Heart left ventricle (tissue), 16 donors: ENCODE data around the gene VWA5A. TPM values are rescaled to one million over a fixed set of nuclear protein-coding genes. Genes with fewer than 3 reads are reported as not detected.

Experiments
- ATAC-seq, 4 donors: fragments of 200-7000 bp; cut with Tn5 transposase; one replicate each; pipeline ENCODE4 v1.9.1; 2020 to 2022; ENCODE audit warnings: moderate library complexity in 4 of 4, mild to moderate bottlenecking in 3 of 4, moderate number of reproducible peaks in 1 of 4
- DNase-seq, 5 donors: peaks; one replicate each; pipeline ENCODE4 v3.0.0-alpha.2; 2020
- H3K27ac ChIP-seq, 12 donors: fragments of 200-600 bp; sonication (generic) in 4 of 12; one replicate each; pipeline versions ENCODE4 v1.5.0 to v1.8.0; 2016 to 2022; ENCODE audit warnings: mild to moderate bottlenecking in 2 of 12
- H3K27me3 ChIP-seq, 9 donors: fragments of 200-600 bp; sonication (generic) in 2 of 9; one replicate each; pipeline versions ENCODE4 v1.5.1 to v1.8.0; 2016 to 2022; ENCODE audit warnings: mild to moderate bottlenecking in 3 of 9
- H3K36me3 ChIP-seq, 9 donors: fragments of 200-600 bp; sonication (generic) in 2 of 9; one replicate each; pipeline versions ENCODE4 v1.5.0 to v1.8.0; 2018 to 2022; ENCODE audit warnings: mild to moderate bottlenecking in 2 of 9
- H3K4me1 ChIP-seq, 12 donors: fragments of 200-600 bp; sonication (generic) in 4 of 12; one replicate each; pipeline versions ENCODE4 v1.5.0 to v1.8.0; 2016 to 2022; ENCODE audit warnings: mild to moderate bottlenecking in 3 of 12
- H3K4me3 ChIP-seq, 12 donors: fragments of 200-600 bp; sonication (generic) in 4 of 12; one replicate each; pipeline versions ENCODE4 v1.5.0 to v1.8.0; 2017 to 2022; ENCODE audit warnings: mild to moderate bottlenecking in 9 of 12, moderate library complexity in 4 of 12
- H3K9me3 ChIP-seq, 12 donors: fragments of 200-600 bp; sonication (generic) in 4 of 12; one replicate each; pipeline versions ENCODE4 v1.5.0 to v1.8.0; 2016 to 2022; ENCODE audit warnings: mild to moderate bottlenecking in 1 of 12
- POLR2A ChIP-seq, 2 donors: fragments of 450-650 bp; IDR thresholded peaks; one replicate each; pipeline ENCODE4 v1.6.1; 2017; ENCODE audit warnings: antibody characterized with exemption in 2 of 2, mild to moderate bottlenecking in 2 of 2, moderate library complexity in 2 of 2
- WGBS, 4 donors: extraction: QIAGEN DNeasy Blood & Tissue Kit in 2 of 4; methylation state at CpG; one replicate each; pipeline versions ENCODE4 v1.1.5 to v1.1.7; 2013 to 2018; 5-methylcytosine and 5-hydroxymethylcytosine counted together
- intact Hi-C, 10 donors: fragments of 100-400 bp; cut with DNase I; formaldehyde crosslinking; loops; one replicate each; pipeline versions ENCODE4 v1.11.1 to v1.14.2; 2022
- polyA plus RNA-seq, 2 donors: library from polyadenylated mRNA; stranded (reverse); fragments of 200-250 nt; gene quantifications; one replicate each; pipeline ENCODE4 v1.2.3, GENCODE V29; 2013
- total RNA-seq, 9 donors: library from RNA; depleted of rRNA in 2 of 9; stranded (reverse); fragments of >200 nt in 2 of 9; fragmentation: NEBNext Ultra II Directional in 3 of 9; extraction: Animal tissue kit (Norgen Biotek cat#: 25700) in 3 of 9; gene quantifications; one replicate each; pipeline versions ENCODE4 v1.1.0 to v1.2.4, GENCODE V29; 2016 to 2023
- TF ChIP-seq, protein P1 (sequence below), 12 donors: fragments of 200-600 bp; sonication (generic) in 4 of 12; IDR thresholded peaks; one replicate each; pipeline versions ENCODE4 v1.5.0 to v1.8.0; 2018 to 2022; ENCODE audit warnings: antibody characterized with exemption in 12 of 12, mild to moderate bottlenecking in 5 of 12
- donor health status: ischemic (EF 13 %, LVEDD 7.1; RV severe dilation, severe dysfunction).
- donor health status: healthy with polysubstance abuse.
- donor health status: DM: no; HTN: yes; CAD: no.
- donor health status: DM: no; HTN: no; CAD: no.
- donor health status: ischemic (EF 25% LVEDD 6.9; RV normal size, moderate dysfunction).
- donor health status: ischemic (EF 25% LVEDD 5.7; RV mildly dilated, moderate dysfunction).
- donor health status: healthy.
- donor health status: DM: yes; HTN: yes; CAD: no.
- donor health status: ischemic (EF 35%, LVEDD 5.7; RV mildly dilated, moderate dysfunction).
- donor health status: nonischemic (EF 11% LVEDD 7.7; RV severe dilation, severe dysfunction).
- donor health status: DM: yes; HTN: yes; CAD: no.
- donor health status: PGD.
- donor health status: ischemic (EF 29% LVEDD 5.4; RV normal size, mild dysfunction).
- donor health status: nonischemic (EF 23%, LVEDD 6.1; RV moderate dilation, normal function).

The VWA5A gene
- total and polyA plus RNA-seq, 11 donors: 1.2 to 13.7 (median 2.8) TPM

DNA sequence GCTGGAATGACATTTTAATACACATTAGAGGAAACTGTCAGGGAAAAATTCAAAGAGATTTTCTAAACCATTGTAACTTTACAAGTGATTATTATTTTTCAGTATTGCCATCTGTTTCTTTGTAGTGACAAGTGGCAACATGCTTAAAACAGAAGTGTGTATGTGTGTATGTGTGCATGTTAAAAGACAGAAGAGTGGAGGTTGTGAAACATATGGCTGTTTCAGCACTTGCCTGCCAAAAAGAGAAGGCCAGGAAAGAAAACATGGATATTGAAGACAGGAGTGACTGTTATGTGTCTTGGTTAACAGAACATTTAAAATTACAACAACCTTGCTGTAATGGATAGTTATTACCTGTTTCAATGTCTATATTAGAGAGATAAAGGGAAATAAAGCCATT is 24.3 kb upstream of the VWA5A start:
- Histone ChIP-seq H3K9me3 (no peaks in the 10 kb centered on the region), H3K27me3 (peaks cover 0 to 18% (median 0%) of the 10 kb centered on the region in 9 donors), H3K4me3 (no peak overlapping the region), H3K4me1 (no peaks in the 10 kb centered on the region), H3K36me3 (no peaks in the 10 kb centered on the region), H3K27ac (no peak overlapping the region)
- DNase-seq (no peak), ATAC-seq (no peak)
- TF ChIP-seq, protein P1, sequence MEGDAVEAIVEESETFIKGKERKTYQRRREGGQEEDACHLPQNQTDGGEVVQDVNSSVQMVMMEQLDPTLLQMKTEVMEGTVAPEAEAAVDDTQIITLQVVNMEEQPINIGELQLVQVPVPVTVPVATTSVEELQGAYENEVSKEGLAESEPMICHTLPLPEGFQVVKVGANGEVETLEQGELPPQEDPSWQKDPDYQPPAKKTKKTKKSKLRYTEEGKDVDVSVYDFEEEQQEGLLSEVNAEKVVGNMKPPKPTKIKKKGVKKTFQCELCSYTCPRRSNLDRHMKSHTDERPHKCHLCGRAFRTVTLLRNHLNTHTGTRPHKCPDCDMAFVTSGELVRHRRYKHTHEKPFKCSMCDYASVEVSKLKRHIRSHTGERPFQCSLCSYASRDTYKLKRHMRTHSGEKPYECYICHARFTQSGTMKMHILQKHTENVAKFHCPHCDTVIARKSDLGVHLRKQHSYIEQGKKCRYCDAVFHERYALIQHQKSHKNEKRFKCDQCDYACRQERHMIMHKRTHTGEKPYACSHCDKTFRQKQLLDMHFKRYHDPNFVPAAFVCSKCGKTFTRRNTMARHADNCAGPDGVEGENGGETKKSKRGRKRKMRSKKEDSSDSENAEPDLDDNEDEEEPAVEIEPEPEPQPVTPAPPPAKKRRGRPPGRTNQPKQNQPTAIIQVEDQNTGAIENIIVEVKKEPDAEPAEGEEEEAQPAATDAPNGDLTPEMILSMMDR (IDR thresholded peaks at IDR 0.05): no peak
- TF ChIP-seq POLR2A (IDR thresholded peaks at IDR 0.05): no peak
- intact Hi-C loops: no loop called here

DNA sequence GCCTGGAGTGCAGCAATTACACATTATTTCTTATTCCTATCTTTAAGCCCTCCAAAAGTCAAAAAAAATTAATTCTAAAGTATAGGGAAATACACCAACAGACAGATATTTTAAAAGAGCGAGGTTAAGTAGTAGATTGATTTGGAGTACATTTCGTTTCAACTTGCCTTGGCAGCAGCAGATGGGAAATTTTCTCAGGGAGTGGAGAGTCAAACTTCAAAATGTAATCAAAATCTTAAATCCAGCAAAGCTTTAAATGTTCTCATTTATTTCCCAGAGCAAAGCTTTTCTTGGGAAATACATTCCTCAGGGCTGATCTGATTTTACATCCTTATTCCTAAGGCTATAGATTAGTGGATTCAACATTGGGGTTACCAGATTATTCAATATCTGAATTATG is 21.9 kb upstream of the VWA5A start:
- intact Hi-C loops: no loop called here
- 88 to 93% (median 91%) methylated on average over 2 of the region's 2 CpGs for WGBS, 4 donors

DNA sequence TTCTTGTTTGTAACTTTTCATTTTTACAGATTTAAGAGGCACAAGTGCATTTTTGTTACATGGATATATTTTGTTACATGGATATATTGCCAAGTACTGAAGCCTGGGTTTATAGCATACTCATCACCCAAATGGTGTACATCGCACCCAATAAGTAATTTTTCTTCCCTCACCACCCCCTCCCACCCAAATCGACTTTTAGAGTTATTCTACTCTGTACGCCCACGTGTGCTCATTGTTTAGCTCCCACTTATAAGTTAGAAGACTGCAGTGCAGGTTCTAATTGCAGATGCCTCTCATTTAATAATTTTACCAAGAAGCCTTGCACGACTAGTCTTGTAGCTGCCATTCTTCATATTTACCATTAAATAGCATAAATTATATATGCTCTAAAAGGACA is 20.5 kb upstream of the VWA5A start:
- no peaks in the 10 kb centered on the region for H3K4me1 ChIP-seq
- 70 to 78% (median 73%) methylated on average over 5 of the region's 5 CpGs for WGBS, 4 donors
- no peak overlapping the region for H3K4me3 ChIP-seq
- H3K9me3 ChIP-seq: no peaks in the 10 kb centered on the region
- no peak for ATAC-seq
- DNase-seq: no peak
- H3K27me3 ChIP-seq: peaks cover 0 to 12% (median 0%) of the 10 kb centered on the region in 9 donors
- TF ChIP-seq, protein P1 (IDR thresholded peaks at IDR 0.05): no peak
- no peak for TF ChIP-seq POLR2A (IDR thresholded peaks at IDR 0.05)
- intact Hi-C loops: no loop called here
- H3K27ac ChIP-seq: no peak overlapping the region
- no peaks in the 10 kb centered on the region for H3K36me3 ChIP-seq

More for the DNA sequence above, 21.9 kb upstream of the VWA5A start:
- Histone ChIP-seq H3K9me3 (no peaks in the 10 kb centered on the region), H3K27ac (no peak overlapping the region), H3K36me3 (no peaks in the 10 kb centered on the region), H3K27me3 (peaks cover 0 to 16% (median 0%) of the 10 kb centered on the region in 9 donors), H3K4me1 (no peaks in the 10 kb centered on the region), H3K4me3 (no peak overlapping the region)
- ATAC-seq: no peak
- TF ChIP-seq, protein P1 (IDR thresholded peaks at IDR 0.05): no peak
- no peak for TF ChIP-seq POLR2A (IDR thresholded peaks at IDR 0.05)
- no peak for DNase-seq

DNA sequence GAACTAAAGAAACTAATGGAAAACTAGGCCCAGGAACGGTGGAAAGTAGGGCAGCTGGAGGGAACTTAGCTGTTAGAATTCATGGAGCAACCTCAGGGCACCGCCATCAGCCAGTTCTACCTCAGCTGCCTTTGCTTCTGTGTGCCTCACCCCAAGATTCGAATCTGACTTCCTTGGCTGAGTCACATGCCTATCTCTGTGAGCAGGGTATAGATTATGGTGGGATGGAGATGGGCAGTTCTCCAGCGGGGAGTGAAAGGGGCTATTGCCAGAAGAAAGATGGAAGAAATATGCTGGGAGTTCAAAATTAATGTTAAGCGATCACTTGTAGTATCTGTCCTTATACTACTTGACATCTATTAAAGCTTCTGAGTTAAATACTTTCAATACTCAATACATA is 18.9 kb upstream of the VWA5A start:
- H3K27me3 ChIP-seq: peaks cover 0 to 8% (median 0%) of the 10 kb centered on the region in 9 donors
- H3K4me3 ChIP-seq: no peak overlapping the region
- no peaks in the 10 kb centered on the region for H3K36me3 ChIP-seq
- no peak for ATAC-seq
- intact Hi-C loops: no loop called here
- no peak overlapping the region for H3K27ac ChIP-seq
- H3K9me3 ChIP-seq: no peaks in the 10 kb centered on the region
- 83 to 87% (median 85%) methylated on average over 5 of the region's 5 CpGs for WGBS, 4 donors
- no peak for TF ChIP-seq POLR2A (IDR thresholded peaks at IDR 0.05)
- TF ChIP-seq, protein P1 (IDR thresholded peaks at IDR 0.05): no peak
- no peaks in the 10 kb centered on the region for H3K4me1 ChIP-seq
- DNase-seq: no peak
